HG03135 (cell line): Measurements from ENCODE around the gene EFTUD2.
"Not testable (repeated sequence)": the region's sequence is repeated elsewhere in the genome, so short reads cannot be mapped to it uniquely, and the experiment has no call there.

ENCODE experiments used
- ATAC-seq: cut with Tn5 transposase; IDR thresholded peaks from one replicate; pipeline ENCODE4 v1.9.1; 2021; ENCODE audit warnings: mild to moderate bottlenecking, moderate library complexity; ENCODE audit not compliant: unreplicated experiment

The EFTUD2 gene

DNA sequence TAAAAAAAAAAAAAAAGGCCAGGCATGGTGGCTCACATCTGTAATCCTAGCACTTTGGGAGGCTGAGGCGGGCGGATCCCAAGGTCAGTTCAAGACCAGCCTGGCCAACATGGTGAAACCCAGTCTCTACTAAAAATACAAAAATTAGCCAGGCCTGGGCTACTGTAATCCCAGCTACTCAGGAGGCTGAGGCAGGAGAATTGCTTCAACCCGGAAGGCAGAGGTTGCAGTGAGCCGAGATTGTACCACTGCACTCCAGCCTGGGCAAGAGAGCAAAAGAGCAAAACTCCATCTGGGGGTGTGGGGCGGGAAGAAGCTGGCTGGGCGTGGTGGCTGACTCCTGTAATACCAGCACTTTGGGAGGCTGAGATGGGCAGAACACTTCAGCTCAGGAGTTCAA, 80.7 kb downstream of the EFTUD2 start:
- not testable (repeated sequence) for ATAC-seq

DNA sequence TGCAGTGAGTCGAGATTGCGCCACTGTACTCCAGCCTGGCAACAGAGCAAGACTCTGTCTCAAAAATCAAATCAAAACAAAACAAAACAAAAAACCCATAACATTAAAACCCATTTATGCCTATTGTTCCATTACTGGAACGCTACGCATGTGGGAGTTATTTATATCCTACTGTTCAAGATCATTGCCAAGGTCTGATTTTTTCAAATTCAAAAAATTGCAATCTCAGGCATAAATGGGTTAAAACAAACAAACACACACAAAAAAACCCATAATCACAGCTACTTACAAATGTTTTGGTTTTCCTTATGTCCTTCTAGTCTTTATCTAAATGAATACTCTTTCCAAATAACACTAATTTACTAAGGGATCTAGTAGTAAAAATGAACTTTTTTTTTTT, 87.0 kb downstream of the EFTUD2 start:
- ATAC-seq: no peak

DNA sequence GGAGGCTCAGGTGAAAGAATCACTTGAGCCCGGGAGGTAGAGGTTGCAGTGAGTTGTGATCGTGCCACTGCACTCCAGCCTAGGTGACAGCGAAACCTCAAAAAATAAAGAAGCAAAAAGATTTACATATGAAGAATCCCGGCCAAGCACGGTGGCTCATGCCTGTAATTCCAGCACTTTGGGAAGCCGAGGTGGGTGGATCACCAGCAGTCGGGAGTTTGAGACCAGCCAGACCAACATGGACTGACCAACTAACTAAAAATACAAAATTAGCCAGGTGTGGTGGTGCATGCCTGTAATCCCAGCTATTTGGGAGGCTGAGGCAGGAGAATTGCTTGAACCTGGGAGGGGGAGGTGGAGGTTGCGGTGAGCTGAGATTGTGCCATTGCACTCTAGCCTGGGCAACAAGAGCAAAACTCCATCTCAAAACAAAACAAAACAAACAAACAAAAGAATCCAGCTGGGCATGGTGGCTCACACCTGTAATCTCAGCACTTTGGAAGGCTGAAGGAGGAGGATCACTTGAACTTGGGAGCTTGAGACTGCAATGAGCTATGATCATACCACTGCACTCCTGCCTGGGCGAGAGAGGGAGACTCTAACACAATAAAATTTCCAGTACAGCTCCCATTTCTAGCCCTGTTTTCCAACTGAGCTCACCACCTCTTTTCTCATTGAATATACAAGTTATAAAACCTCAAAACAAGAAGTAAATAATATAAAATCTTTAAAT, 90.4 kb downstream of the EFTUD2 start:
- not testable (repeated sequence) for ATAC-seq

DNA sequence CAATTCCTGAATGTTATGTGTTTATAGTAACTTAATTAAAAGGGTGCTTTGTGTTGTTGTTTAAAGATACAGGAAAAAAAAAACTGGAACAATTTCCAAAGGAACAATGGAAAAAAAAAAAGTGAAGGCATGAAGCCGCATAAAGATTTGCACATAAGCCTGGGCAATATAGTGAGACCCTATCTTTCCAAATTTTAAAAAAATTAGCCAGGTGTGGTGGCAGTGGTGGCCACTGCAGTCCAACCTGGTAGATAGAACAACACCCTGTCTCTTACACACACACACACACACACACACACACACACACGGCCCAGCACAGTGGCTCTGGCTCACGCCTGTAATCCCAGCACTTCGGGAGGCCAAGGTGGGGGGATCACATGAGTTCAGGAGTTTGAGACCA, 91.1 kb downstream of the EFTUD2 start:
- ATAC-seq: no peak

DNA sequence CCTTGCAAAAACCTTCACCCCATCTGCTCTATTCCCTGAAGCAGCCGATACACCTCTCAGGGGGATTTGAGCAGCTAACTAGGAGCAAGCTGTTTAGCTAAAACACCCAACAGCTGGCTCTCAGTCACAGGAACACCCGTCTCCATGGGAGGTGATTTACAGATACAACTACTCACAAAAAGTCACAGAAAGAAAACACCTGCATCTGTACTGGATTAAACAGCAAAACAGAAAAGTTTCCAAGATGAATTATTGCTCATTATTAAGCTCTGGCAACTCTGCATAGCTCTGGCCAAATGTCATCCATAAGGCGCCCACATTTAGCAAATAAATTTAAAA, 91.5 kb downstream of the EFTUD2 start:
- no peak for ATAC-seq

DNA sequence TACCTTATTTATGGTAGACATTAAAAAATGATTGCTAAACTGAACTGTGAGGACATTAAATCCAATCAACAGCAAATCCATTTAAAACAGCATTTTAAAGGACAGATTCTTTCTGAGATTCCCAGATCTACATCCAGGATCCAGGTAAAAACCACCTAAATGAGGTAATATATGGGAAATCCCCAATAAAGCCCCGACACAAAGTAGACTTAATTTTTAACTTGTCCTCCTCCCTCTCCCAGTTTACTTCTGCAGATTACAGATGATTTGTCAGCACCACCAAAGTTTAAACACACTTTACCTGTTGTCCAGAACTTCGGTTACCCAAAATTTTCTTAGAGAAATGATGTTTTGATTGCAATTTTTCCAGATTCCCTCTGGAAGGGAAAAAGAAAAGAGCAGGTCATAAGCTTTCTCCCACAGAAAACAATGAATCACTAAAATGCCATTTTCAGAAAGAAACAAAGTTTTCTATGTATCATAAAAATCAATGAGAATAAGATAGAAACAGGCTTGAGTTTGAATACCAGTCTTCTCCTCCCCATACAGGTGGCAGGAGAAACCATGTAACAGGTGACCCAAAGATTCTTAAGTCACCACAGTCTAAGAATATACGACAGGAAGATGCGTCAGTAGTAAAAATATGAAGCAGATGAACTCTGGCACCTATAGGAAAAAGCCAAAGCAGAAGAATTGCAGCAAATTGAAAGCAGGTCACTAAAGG, 92.0 kb downstream of the EFTUD2 start:
- ATAC-seq: no peak

DNA sequence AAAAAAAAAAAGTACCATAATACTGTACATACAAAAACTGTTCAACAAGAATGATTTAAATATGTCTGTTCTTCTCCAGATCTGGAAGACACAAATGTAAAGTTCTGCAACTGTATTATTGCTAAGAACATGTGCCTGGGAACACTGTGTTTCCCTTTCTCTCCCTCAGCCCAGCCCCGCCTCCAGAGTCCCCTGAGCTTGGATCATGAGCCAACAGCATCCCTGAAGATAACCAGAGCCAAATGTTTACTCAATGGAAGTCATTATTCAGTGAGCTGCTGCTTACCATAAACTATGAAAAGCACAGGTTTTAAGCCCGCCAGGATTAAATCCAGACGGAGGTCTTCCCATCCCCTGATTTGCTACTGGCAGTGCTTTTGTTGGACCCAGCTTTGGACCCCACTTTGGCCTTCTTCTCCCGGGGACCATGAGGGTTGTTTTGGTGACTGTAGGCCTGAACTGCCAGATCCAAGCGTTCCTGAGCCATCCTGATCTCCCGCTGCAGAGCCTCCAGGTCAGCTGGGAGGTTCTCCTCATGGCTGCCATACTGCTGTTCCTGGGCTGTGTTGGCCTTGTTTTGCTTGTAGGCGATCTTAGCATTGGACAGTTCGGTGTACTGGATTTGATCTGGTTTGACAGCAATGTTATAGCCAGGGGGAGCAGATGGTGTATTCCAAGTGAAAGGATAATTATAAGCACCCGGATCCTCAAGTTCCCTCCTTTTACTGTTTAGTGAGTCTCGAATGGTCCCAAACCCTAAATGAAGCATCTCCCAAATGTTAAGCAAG, 94.7 kb downstream of the EFTUD2 start:
- ATAC-seq: no peak

DNA sequence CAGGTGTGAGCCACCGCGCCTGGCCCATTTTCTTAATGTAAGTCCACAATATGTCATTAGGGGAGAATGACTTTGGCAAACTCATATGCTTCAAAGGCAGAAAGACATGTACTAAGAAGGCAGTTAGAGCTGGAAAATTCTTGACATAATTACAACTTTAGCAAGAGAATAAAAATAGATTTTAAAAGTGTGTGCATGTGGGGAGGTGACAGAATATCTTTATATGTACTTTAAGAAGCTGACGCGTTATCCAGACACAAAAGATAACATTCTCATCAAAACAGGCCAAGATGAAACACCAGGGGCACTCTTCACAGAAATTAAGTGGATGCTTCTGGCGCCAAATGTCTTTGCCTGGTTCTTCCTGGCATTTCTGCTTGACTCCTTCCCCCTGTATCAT, 97.4 kb downstream of the EFTUD2 start:
- no peak for ATAC-seq
